Smooth muscle cell of the brain vasculature (primary cell): ENCODE data around the gene DHX16.

Experiments used
- DNase-seq: peaks from one replicate; pipeline ENCODE4 v3.0.0-alpha.2; 2012; ENCODE audit warnings: low read depth, low spot score

The DHX16 gene

GRCh38 chr6:30696432-30696831 is 23.6 kb upstream of the DHX16 start:
- DNase-seq, result no peak

GRCh38 chr6:30691208-30691847 is 18.5 kb upstream of the DHX16 start:
- no peak for DNase-seq

- no peak for DNase-seq
Observed at GRCh38 chr6:30690403-30691207, 17.8 kb upstream of the DHX16 start, which contains the start of gene NRM. Gene NRM (minus strand): TSS chr6:30690984. CDS start chr6:30690974, 10 bp downstream.

GRCh38 chr6:30689985-30690384 is 17.2 kb upstream of the DHX16 start:
- DNase-seq, result no peak

- DNase-seq, result no peak
Observed at GRCh38 chr6:30689022-30689865, 16.4 kb upstream of the DHX16 start.

- no peak for DNase-seq
Observed at GRCh38 chr6:30688569-30688968, 15.8 kb upstream of the DHX16 start.

- no peak for DNase-seq
Observed at GRCh38 chr6:30687659-30688431, 15.0 kb upstream of the DHX16 start.

- DNase-seq, result peak; percentile 90
Observed at GRCh38 chr6:30686908-30687658, 14.3 kb upstream of the DHX16 start.

GRCh38 chr6:30686009-30686907 is 13.5 kb upstream of the DHX16 start, which contains the start of gene PPP1R18:
Gene PPP1R18 (minus strand): TSS chr6:30686645. CDS start chr6:30686018, 627 bp downstream.
- DNase-seq, result no peak

- no peak for DNase-seq
Observed at GRCh38 chr6:30685157-30686008, 12.6 kb upstream of the DHX16 start.

GRCh38 chr6:30684386-30685156 is 11.8 kb upstream of the DHX16 start:
- no peak for DNase-seq

- no peak for DNase-seq
Observed at GRCh38 chr6:30683980-30684338, 11.2 kb upstream of the DHX16 start.

- DNase-seq, result no peak
Observed at GRCh38 chr6:30683183-30683979, 10.6 kb upstream of the DHX16 start.

GRCh38 chr6:30682143-30683117 is 9.6 kb upstream of the DHX16 start:
- peak; percentile 77 for DNase-seq

GRCh38 chr6:30681766-30682142 is 8.9 kb upstream of the DHX16 start:
- no peak for DNase-seq
